ENCODE results near the gene MAN2B2.

Gene MAN2B2

GRCh38 chr4:6632125-6632524 is 57.1 kb downstream of the MAN2B2 start:
- no peaks in the 10 kb centered on the region for H3K36me3 Mint-ChIP-seq (ENCODE audit: low read depth)
- no peaks in the 10 kb centered on the region for H3K9me3 Mint-ChIP-seq
- H3K4me1 Mint-ChIP-seq: no peaks in the 10 kb centered on the region
- H3K4me3 Mint-ChIP-seq: no peak overlapping the region
- TF ChIP-seq CTCF (IDR thresholded peaks at IDR 0.05; ENCODE audit: unreplicated experiment in 3 of 3): no peak
- no peak overlapping the region for H3K27ac Mint-ChIP-seq
- no peaks in the 10 kb centered on the region for H3K27me3 Mint-ChIP-seq (ENCODE audit: low read depth)

- TF ChIP-seq CTCF (IDR thresholded peaks at IDR 0.05; ENCODE audit: unreplicated experiment in 3 of 3): no peak
- no peaks in the 10 kb centered on the region for H3K9me3 Mint-ChIP-seq
- H3K36me3 Mint-ChIP-seq (ENCODE audit: low read depth): no peaks in the 10 kb centered on the region
- no peak overlapping the region for H3K27ac Mint-ChIP-seq
- no peaks in the 10 kb centered on the region for H3K27me3 Mint-ChIP-seq (ENCODE audit: low read depth)
- no peaks in the 10 kb centered on the region for H3K4me1 Mint-ChIP-seq
- H3K4me3 Mint-ChIP-seq: no peak overlapping the region
Measured at GRCh38 chr4:6633091-6633906, 58.3 kb downstream of the MAN2B2 start.

- Mint-ChIP-seq H3K36me3 (ENCODE audit: low read depth) (no peaks in the 10 kb centered on the region), H3K4me1 (no peaks in the 10 kb centered on the region), H3K9me3 (no peaks in the 10 kb centered on the region), H3K4me3 (no peak overlapping the region), H3K27ac (no peak overlapping the region), H3K27me3 (ENCODE audit: low read depth) (no peaks in the 10 kb centered on the region)
- no peak for TF ChIP-seq CTCF (IDR thresholded peaks at IDR 0.05; ENCODE audit: unreplicated experiment in 3 of 3)
Measured at GRCh38 chr4:6634746-6635145, 59.8 kb downstream of the MAN2B2 start.

GRCh38 chr4:6639137-6639680 is 64.2 kb downstream of the MAN2B2 start:
- H3K4me3 Mint-ChIP-seq: peak overlapping the region; percentile 76 to 99 (median 78)
- H3K27me3 Mint-ChIP-seq (ENCODE audit: low read depth): no peaks in the 10 kb centered on the region
- H3K27ac Mint-ChIP-seq: no peak overlapping the region
- H3K4me1 Mint-ChIP-seq: peaks cover 40% of the 10 kb centered on the region
- peaks cover 37% of the 10 kb centered on the region for H3K36me3 Mint-ChIP-seq (ENCODE audit: low read depth)
- no peak for TF ChIP-seq CTCF (IDR thresholded peaks at IDR 0.05; ENCODE audit: unreplicated experiment in 3 of 3)
- H3K9me3 Mint-ChIP-seq: no peaks in the 10 kb centered on the region

- TF ChIP-seq CTCF (IDR thresholded peaks at IDR 0.05; ENCODE audit: unreplicated experiment in 3 of 3): no peak
- H3K36me3 Mint-ChIP-seq (ENCODE audit: low read depth): peaks cover 41% of the 10 kb centered on the region
- H3K4me3 Mint-ChIP-seq: peak within 1 kb of the TSS; percentile 98 to 100 (median 99)
- no peaks in the 10 kb centered on the region for H3K27me3 Mint-ChIP-seq (ENCODE audit: low read depth)
- H3K27ac Mint-ChIP-seq: peak within 1 kb of the TSS; percentile 99 to 100 (median 100)
- peaks cover 40% of the 10 kb centered on the region for H3K4me1 Mint-ChIP-seq
- H3K9me3 Mint-ChIP-seq: no peaks in the 10 kb centered on the region
Measured at GRCh38 chr4:6640292-6641163, 65.5 kb downstream of the MAN2B2 start, which contains the start of gene MRFAP1. Gene MRFAP1, plus strand, starts transcription at chr4:6640685. Its CDS starts 178 bp downstream, at chr4:6640863.

Measured in nephron (organoid).